ENCODE measurements around the gene STK32B.

DNA sequence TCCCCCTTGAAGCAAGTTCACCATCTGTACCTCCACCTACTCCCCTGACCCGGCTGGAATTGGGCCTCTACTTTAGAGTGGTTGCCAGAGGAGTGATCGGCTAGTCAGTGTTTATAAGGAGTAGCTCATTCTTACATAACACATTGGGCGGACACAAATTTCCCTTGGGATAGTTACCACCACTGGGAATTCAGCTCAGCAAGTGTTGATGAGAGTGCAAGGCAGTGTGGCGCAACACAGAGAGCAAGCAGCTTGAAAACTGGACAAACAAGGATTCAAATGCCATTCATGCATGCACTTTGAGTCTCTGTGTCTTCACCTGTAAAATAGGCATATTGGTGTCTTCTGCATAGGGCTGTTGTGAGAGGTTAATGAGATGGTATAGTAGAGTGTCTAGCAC, 92.7 kb downstream of the STK32B start:
- TF ChIP-seq, protein P1, sequence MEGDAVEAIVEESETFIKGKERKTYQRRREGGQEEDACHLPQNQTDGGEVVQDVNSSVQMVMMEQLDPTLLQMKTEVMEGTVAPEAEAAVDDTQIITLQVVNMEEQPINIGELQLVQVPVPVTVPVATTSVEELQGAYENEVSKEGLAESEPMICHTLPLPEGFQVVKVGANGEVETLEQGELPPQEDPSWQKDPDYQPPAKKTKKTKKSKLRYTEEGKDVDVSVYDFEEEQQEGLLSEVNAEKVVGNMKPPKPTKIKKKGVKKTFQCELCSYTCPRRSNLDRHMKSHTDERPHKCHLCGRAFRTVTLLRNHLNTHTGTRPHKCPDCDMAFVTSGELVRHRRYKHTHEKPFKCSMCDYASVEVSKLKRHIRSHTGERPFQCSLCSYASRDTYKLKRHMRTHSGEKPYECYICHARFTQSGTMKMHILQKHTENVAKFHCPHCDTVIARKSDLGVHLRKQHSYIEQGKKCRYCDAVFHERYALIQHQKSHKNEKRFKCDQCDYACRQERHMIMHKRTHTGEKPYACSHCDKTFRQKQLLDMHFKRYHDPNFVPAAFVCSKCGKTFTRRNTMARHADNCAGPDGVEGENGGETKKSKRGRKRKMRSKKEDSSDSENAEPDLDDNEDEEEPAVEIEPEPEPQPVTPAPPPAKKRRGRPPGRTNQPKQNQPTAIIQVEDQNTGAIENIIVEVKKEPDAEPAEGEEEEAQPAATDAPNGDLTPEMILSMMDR (IDR thresholded peaks at IDR 0.05) = no peak
- TF ChIP-seq EZH2 (IDR thresholded peaks at IDR 0.05; ENCODE audit: borderline replicate concordance, insufficient read depth, low read depth, low read length, poor library complexity, severe bottlenecking) = no peak
